ENCODE results near the gene NUAK1. TPM values are rescaled to one million over a fixed set of nuclear protein-coding genes. Genes with fewer than 3 reads are reported as not detected.

Gene NUAK1
- polyA plus RNA-seq, 1 donor from 2014 or later, result 8.3 TPM

- Histone ChIP-seq H3K9ac (ENCODE audit: low read length) (no peak overlapping the region), H3K79me2 (replicated peaks; ENCODE audit: insufficient read depth, low read length) (no peaks in the 10 kb centered on the region), H2AFZ (ENCODE audit: low read depth, low read length) (no peak overlapping the region), H3K4me3 (ENCODE audit: low read length) (no peak overlapping the region), H4K20me1 (ENCODE audit: insufficient read depth) (no peaks in the 10 kb centered on the region), H3K36me3 (ENCODE audit: insufficient read depth, low read length) (peaks cover 4% of the 10 kb centered on the region), H3F3A (ENCODE audit: insufficient read depth, low read length, poor library complexity, severe bottlenecking) (peaks cover 3% of the 10 kb centered on the region), H3K4me2 (ENCODE audit: low read length) (no peak overlapping the region), H3K27me3 (ENCODE audit: insufficient read depth, low read depth, low read length) (no peaks in the 10 kb centered on the region), H3K27ac (ENCODE audit: low read length) (no peak overlapping the region), H3K9me2 (ENCODE audit: insufficient read depth, low read length) (no peaks in the 10 kb centered on the region), H3K9me3 (ENCODE audit: low read length) (no peaks in the 10 kb centered on the region)
- TF ChIP-seq EP300 (conservative IDR thresholded peaks at IDR 0.05; ENCODE audit: poor library complexity, severe bottlenecking) (no peak), TAF1 (IDR thresholded peaks at IDR 0.05; ENCODE audit: low read depth) (no peak), RAD21 (conservative IDR thresholded peaks at IDR 0.05) (no peak), POLR2AphosphoS5 (IDR thresholded peaks at IDR 0.05) (no peak), MXI1 (conservative IDR thresholded peaks at IDR 0.05; ENCODE audit: poor library complexity, severe bottlenecking) (no peak), EZH2 (IDR thresholded peaks at IDR 0.05; ENCODE audit: borderline replicate concordance, insufficient read depth, low read length, poor library complexity, severe bottlenecking) (no peak), REST (IDR thresholded peaks at IDR 0.05; ENCODE audit: borderline replicate concordance) (no peak), CTCF (IDR thresholded peaks at IDR 0.05; ENCODE audit: poor library complexity, severe bottlenecking) (no peak), SMC3 (conservative IDR thresholded peaks at IDR 0.05; ENCODE audit: poor library complexity) (no peak)
Observed at GRCh38 chr12:106086696-106087095, 52.1 kb downstream of the NUAK1 start.

- Histone ChIP-seq H3K4me2 (ENCODE audit: low read length) (no peak overlapping the region), H3F3A (ENCODE audit: insufficient read depth, low read length, poor library complexity, severe bottlenecking) (peaks cover 3% of the 10 kb centered on the region), H3K27me3 (ENCODE audit: insufficient read depth, low read depth, low read length) (no peaks in the 10 kb centered on the region), H3K79me2 (replicated peaks; ENCODE audit: insufficient read depth, low read length) (no peaks in the 10 kb centered on the region), H3K9ac (ENCODE audit: low read length) (no peak overlapping the region), H3K4me3 (ENCODE audit: low read length) (no peak overlapping the region), H3K27ac (ENCODE audit: low read length) (no peak overlapping the region), H3K9me3 (ENCODE audit: low read length) (no peaks in the 10 kb centered on the region), H2AFZ (ENCODE audit: low read depth, low read length) (no peak overlapping the region), H4K20me1 (ENCODE audit: insufficient read depth) (no peaks in the 10 kb centered on the region), H3K9me2 (ENCODE audit: insufficient read depth, low read length) (no peaks in the 10 kb centered on the region), H3K36me3 (ENCODE audit: insufficient read depth, low read length) (peaks cover 4% of the 10 kb centered on the region)
- TF ChIP-seq EP300 (conservative IDR thresholded peaks at IDR 0.05; ENCODE audit: poor library complexity, severe bottlenecking) (no peak), SMC3 (conservative IDR thresholded peaks at IDR 0.05; ENCODE audit: poor library complexity) (no peak), RAD21 (conservative IDR thresholded peaks at IDR 0.05) (no peak), POLR2AphosphoS5 (IDR thresholded peaks at IDR 0.05) (no peak), REST (IDR thresholded peaks at IDR 0.05; ENCODE audit: borderline replicate concordance) (no peak), CTCF (IDR thresholded peaks at IDR 0.05; ENCODE audit: poor library complexity, severe bottlenecking) (no peak), TAF1 (IDR thresholded peaks at IDR 0.05; ENCODE audit: low read depth) (no peak), EZH2 (IDR thresholded peaks at IDR 0.05; ENCODE audit: borderline replicate concordance, insufficient read depth, low read length, poor library complexity, severe bottlenecking) (no peak), MXI1 (conservative IDR thresholded peaks at IDR 0.05; ENCODE audit: poor library complexity, severe bottlenecking) (no peak)
Observed at GRCh38 chr12:106085213-106085612, 53.5 kb downstream of the NUAK1 start.
